Measurements from ENCODE around the gene ERMARD.

ERMARD gene

GRCh38 chr6:169723991-169724493 lies 27.4 kb upstream of the ERMARD start:
- no peak for DNase-seq (ENCODE audit: low read depth)
- peak overlapping the region; percentile 42 for H3K4me3 ChIP-seq (ENCODE audit: control insufficient read depth, low read depth, low read length)
- no peak for TF ChIP-seq CTCF (IDR thresholded peaks at IDR 0.05; ENCODE audit: control insufficient read depth, insufficient read depth, low read depth, low read length, missing control alignments)

DNA sequence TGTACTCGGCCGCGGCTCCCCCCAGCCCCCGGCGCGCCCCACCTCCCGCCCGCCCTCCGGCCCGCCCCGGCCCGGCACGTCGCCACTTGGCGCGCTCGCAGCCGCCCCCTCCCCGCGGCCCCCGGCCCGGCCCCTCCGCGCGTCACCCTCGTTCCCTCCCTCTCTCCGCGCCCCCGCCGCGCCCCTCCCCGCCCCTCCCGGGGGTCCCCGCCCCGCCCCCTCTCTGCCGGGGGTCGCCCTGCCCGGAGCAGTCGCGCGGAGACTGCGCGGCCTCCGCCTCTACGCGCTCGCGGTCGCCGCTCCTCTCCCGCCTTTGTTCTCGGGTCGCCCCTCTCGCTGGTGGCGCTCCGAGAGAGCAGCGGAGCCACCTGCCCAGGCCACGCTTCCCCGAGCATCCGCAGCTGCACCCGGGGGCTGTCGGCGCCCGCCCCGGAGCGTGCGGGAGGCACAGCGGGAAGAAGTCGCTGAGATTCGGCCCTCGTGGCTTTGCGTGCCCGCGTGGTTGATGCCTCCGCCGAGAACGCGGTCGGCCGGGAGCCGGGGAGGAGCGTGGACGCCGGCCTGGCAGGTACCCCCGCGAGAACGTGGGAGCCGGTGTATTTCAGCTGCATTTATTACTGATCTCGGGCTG lies 26.8 kb upstream of the ERMARD start, which contains the start of gene PHF10:
Gene PHF10, minus strand, starts transcription at position 7 of the 631 bp plus-strand sequence. CDS start 569 bp downstream, outside the sequence.
- DNase-seq (ENCODE audit: low read depth): no peak
- H3K4me3 ChIP-seq (ENCODE audit: control insufficient read depth, low read depth, low read length): peak within 1 kb of the TSS; percentile 74
- no peak for TF ChIP-seq CTCF (IDR thresholded peaks at IDR 0.05; ENCODE audit: control insufficient read depth, insufficient read depth, low read depth, low read length, missing control alignments)

DNA sequence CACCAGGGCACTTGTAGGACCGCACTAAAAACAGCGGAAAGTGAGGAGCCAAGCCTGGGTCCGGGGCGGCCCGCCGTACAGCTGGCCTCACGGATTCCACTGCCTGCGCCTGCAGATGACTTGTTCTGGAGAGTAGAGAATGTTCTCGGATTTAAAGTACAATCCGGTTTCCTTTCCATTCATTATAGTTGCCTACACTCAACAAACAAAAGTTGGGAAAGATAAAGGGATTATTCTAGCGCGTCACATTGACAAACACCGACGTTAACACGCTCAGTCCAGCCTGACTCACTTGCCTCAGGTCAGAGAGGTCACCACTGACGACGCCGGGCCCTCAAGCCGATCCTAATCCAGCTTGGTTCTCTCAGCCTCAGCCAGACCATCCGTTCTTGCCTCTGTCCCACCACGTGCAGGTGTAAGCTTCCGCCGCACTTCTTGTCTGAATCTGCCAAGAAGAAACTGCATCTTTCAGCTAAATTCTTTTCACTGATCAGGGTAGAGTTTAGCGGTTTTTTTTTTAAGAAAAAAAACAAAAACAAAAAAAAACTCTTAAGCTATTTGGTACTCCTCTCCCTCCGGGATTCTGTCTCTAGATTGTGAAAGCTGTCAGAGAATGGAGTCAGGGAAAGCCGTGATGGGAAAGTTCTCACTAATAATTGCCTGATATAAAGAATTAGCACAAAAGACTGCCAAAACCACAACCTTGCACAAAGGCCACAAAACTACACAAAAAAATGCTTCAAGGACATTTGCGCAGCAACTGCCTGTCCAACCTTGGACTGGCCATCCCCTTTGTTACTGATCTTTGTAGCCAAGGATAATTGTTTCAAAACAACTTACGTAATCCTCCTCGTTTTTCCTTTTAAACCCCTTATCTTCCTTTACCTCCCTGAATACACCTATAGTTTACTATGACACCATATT lies 26.0 kb upstream of the ERMARD start:
- DNase-seq (ENCODE audit: low read depth): no peak
- H3K4me3 ChIP-seq (ENCODE audit: control insufficient read depth, low read depth, low read length): peak overlapping the region; percentile 42
- no peak for TF ChIP-seq CTCF (IDR thresholded peaks at IDR 0.05; ENCODE audit: control insufficient read depth, insufficient read depth, low read depth, low read length, missing control alignments)

- no peak overlapping the region for H3K4me3 ChIP-seq (ENCODE audit: control insufficient read depth, low read depth, low read length)
- DNase-seq (ENCODE audit: low read depth): no peak
- no peak for TF ChIP-seq CTCF (IDR thresholded peaks at IDR 0.05; ENCODE audit: control insufficient read depth, insufficient read depth, low read depth, low read length, missing control alignments)
Observed at GRCh38 chr6:169726049-169726400, 25.4 kb upstream of the ERMARD start.

DNA sequence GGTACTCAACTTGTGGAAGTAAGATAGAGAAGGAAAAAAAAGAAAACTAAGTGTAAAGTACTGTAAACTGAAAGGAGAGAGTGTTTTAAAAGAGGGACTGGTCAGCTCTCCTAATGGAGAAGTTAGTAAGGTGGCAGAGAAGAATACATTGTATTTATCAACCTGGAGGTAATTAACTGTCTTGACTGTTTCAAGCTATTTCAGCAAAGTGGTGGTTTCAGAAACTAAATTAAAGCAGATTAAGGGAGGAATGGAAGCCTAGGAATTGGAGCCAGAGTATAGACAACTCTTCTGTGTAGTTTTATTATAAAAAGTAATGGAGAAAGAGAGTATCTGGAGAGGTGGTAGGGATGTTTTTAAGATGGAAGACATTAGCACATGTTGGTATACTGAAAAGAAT lies 24.5 kb upstream of the ERMARD start:
- TF ChIP-seq CTCF (IDR thresholded peaks at IDR 0.05; ENCODE audit: control insufficient read depth, insufficient read depth, low read depth, low read length, missing control alignments): no peak
- H3K4me3 ChIP-seq (ENCODE audit: control insufficient read depth, low read depth, low read length): no peak overlapping the region

GRCh38 chr6:169729961-169730360 lies 21.5 kb upstream of the ERMARD start:
- no peak overlapping the region for H3K4me3 ChIP-seq (ENCODE audit: control insufficient read depth, low read depth, low read length)
- DNase-seq (ENCODE audit: low read depth): no peak
- no peak for TF ChIP-seq CTCF (IDR thresholded peaks at IDR 0.05; ENCODE audit: control insufficient read depth, insufficient read depth, low read depth, low read length, missing control alignments)

More for the DNA sequence above, 24.5 kb upstream of the ERMARD start:
- DNase-seq (ENCODE audit: low read depth): no peak

All from AG09309 (cell line).